Adrenal gland (tissue), 5 donors: Measurements from ENCODE around the gene TM4SF4.

Experiments used
- POLR2A ChIP-seq, 2 donors: fragments of 450-650 bp; IDR thresholded peaks; one replicate each; pipeline ENCODE4 v1.6.1; 2017; ENCODE audit warnings: antibody characterized with exemption in 2 of 2, mild to moderate bottlenecking in 2 of 2, moderate library complexity in 1 of 2
- TF ChIP-seq, protein P1 (sequence below), 6 experiments: fragments of 450-650 bp in 4 of 6; fragments of 200-600 bp in 2 of 6; sonication (generic) in 1 of 6; IDR thresholded peaks; 1 replicate in 5 of 6; 2 replicates in 1 of 6; pipeline versions ENCODE4 v1.5.1 to v1.8.0; 2016 to 2021; ENCODE audit warnings: antibody characterized with exemption in 6 of 6, mild to moderate bottlenecking in 2 of 6, moderate library complexity in 1 of 6
- donor health status: DM: no; HTN: no; CAD: no.

GRCh38 chr3:149494022-149494758, 19.7 kb downstream of the TM4SF4 start:
- TF ChIP-seq, protein P1, sequence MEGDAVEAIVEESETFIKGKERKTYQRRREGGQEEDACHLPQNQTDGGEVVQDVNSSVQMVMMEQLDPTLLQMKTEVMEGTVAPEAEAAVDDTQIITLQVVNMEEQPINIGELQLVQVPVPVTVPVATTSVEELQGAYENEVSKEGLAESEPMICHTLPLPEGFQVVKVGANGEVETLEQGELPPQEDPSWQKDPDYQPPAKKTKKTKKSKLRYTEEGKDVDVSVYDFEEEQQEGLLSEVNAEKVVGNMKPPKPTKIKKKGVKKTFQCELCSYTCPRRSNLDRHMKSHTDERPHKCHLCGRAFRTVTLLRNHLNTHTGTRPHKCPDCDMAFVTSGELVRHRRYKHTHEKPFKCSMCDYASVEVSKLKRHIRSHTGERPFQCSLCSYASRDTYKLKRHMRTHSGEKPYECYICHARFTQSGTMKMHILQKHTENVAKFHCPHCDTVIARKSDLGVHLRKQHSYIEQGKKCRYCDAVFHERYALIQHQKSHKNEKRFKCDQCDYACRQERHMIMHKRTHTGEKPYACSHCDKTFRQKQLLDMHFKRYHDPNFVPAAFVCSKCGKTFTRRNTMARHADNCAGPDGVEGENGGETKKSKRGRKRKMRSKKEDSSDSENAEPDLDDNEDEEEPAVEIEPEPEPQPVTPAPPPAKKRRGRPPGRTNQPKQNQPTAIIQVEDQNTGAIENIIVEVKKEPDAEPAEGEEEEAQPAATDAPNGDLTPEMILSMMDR (IDR thresholded peaks at IDR 0.05): peak; percentile 69 to 80 (median 76)
- TF ChIP-seq POLR2A (IDR thresholded peaks at IDR 0.05): no peak
